ENCODE data around the gene SPOCK1.

The SPOCK1 gene

GRCh38 chr5:137432376-137432775, 66.8 kb downstream of the SPOCK1 start:
- Histone ChIP-seq H3K27ac (ENCODE audit: low read depth in 2 of 2, low read length in 2 of 2) (no peak overlapping the region), H3K27me3 (ENCODE audit: control insufficient read depth in 2 of 2, insufficient read depth in 2 of 2, low read length in 2 of 2) (no peaks in the 10 kb centered on the region), H3K36me3 (ENCODE audit: control insufficient read depth in 2 of 2, insufficient read depth in 2 of 2, low read length in 2 of 2) (no peaks in the 10 kb centered on the region), H3K9ac (ENCODE audit: low read depth in 1 of 2, low read length in 2 of 2) (no peak overlapping the region), H3K4me3 (ENCODE audit: low read length in 2 of 2) (no peak overlapping the region), H3K9me3 (ENCODE audit: control insufficient read depth in 2 of 2, low read length in 2 of 2) (no peaks in the 10 kb centered on the region), H3K4me1 (ENCODE audit: control insufficient read depth in 2 of 2, insufficient read depth in 2 of 2, low read length in 2 of 2) (no peaks in the 10 kb centered on the region)

DNA sequence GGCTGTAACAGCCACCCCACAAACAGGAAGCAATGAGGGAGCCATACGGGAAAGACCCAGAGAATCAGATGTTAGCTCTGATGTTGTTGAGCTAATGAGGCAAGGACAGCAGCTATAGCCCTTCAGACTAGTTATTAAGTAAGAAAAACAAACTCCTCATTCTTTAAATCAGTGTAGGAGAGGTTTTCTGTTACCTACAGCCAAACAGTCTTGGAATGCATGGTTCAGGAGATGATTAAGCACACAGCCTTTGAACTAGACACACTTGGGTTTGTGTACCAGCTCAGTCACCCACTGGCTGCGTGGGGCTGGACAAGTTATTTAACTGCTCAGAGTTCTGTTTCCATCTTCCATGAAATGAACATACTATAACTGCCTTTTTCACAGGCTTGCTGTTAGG, 68.1 kb downstream of the SPOCK1 start:
- no peak overlapping the region for H3K27ac ChIP-seq (ENCODE audit: low read depth in 2 of 2, low read length in 2 of 2)
- H3K4me1 ChIP-seq (ENCODE audit: control insufficient read depth in 2 of 2, insufficient read depth in 2 of 2, low read length in 2 of 2) = no peaks in the 10 kb centered on the region
- H3K36me3 ChIP-seq (ENCODE audit: control insufficient read depth in 2 of 2, insufficient read depth in 2 of 2, low read length in 2 of 2) = no peaks in the 10 kb centered on the region
- H3K9me3 ChIP-seq (ENCODE audit: control insufficient read depth in 2 of 2, low read length in 2 of 2) = no peaks in the 10 kb centered on the region
- no peak overlapping the region for H3K4me3 ChIP-seq (ENCODE audit: low read length in 2 of 2)
- no peak overlapping the region for H3K9ac ChIP-seq (ENCODE audit: low read depth in 1 of 2, low read length in 2 of 2)
- H3K27me3 ChIP-seq (ENCODE audit: control insufficient read depth in 2 of 2, insufficient read depth in 2 of 2, low read length in 2 of 2) = no peaks in the 10 kb centered on the region

- no peaks in the 10 kb centered on the region for H3K4me1 ChIP-seq (ENCODE audit: control insufficient read depth in 2 of 2, insufficient read depth in 2 of 2, low read length in 2 of 2)
- H3K9me3 ChIP-seq (ENCODE audit: control insufficient read depth in 2 of 2, low read length in 2 of 2) = no peaks in the 10 kb centered on the region
- no peaks in the 10 kb centered on the region for H3K27me3 ChIP-seq (ENCODE audit: control insufficient read depth in 2 of 2, insufficient read depth in 2 of 2, low read length in 2 of 2)
- no peak overlapping the region for H3K27ac ChIP-seq (ENCODE audit: low read depth in 2 of 2, low read length in 2 of 2)
- H3K4me3 ChIP-seq (ENCODE audit: low read length in 2 of 2) = no peak overlapping the region
- H3K36me3 ChIP-seq (ENCODE audit: control insufficient read depth in 2 of 2, insufficient read depth in 2 of 2, low read length in 2 of 2) = no peaks in the 10 kb centered on the region
- H3K9ac ChIP-seq (ENCODE audit: low read depth in 1 of 2, low read length in 2 of 2) = no peak overlapping the region
Measured at GRCh38 chr5:137415231-137415681, 83.9 kb downstream of the SPOCK1 start.

DNA sequence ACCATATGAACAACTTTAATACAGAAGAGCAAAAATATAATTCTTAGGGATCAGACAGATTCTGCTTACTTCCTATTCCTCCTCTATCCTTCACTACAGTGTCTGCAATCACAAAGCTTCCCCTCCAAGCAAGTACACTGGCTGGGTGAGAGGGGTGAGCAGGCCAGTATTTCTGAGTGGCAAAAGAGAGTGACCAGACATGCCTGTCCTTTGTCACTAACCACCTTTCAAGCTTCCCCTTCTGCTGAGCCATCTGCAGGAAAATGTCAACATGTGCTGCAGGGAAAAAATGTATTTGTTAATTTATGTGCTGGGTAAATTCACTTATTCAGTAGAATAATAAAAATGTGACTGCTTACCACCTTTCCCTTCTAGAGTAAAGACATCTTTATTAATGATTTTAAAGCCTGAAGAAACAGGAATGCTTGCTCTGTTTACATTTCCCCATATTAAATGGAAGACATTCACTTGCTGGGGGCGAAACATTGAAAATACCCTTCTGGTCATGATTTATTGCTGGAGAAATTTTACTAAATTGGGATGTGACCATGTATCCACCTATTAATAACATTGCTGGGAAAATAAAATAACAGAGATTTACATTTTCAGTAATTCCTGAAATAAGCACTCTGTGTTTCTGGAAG, 84.9 kb downstream of the SPOCK1 start:
- Histone ChIP-seq H3K27ac (ENCODE audit: low read depth in 2 of 2, low read length in 2 of 2) (no peak overlapping the region), H3K36me3 (ENCODE audit: control insufficient read depth in 2 of 2, insufficient read depth in 2 of 2, low read length in 2 of 2) (no peaks in the 10 kb centered on the region), H3K9ac (ENCODE audit: low read depth in 1 of 2, low read length in 2 of 2) (no peak overlapping the region)

GRCh38 chr5:137412136-137412535, 87.0 kb downstream of the SPOCK1 start:
- Histone ChIP-seq H3K36me3 (ENCODE audit: control insufficient read depth in 2 of 2, insufficient read depth in 2 of 2, low read length in 2 of 2) (no peaks in the 10 kb centered on the region), H3K4me3 (ENCODE audit: low read length in 2 of 2) (no peak overlapping the region), H3K9ac (ENCODE audit: low read depth in 1 of 2, low read length in 2 of 2) (no peak overlapping the region), H3K27me3 (ENCODE audit: control insufficient read depth in 2 of 2, insufficient read depth in 2 of 2, low read length in 2 of 2) (no peaks in the 10 kb centered on the region), H3K4me1 (ENCODE audit: control insufficient read depth in 2 of 2, insufficient read depth in 2 of 2, low read length in 2 of 2) (no peaks in the 10 kb centered on the region), H3K27ac (ENCODE audit: low read depth in 2 of 2, low read length in 2 of 2) (no peak overlapping the region), H3K9me3 (ENCODE audit: control insufficient read depth in 2 of 2, low read length in 2 of 2) (no peaks in the 10 kb centered on the region)

More for the DNA sequence above, 84.9 kb downstream of the SPOCK1 start:
- Histone ChIP-seq H3K27me3 (ENCODE audit: control insufficient read depth in 2 of 2, insufficient read depth in 2 of 2, low read length in 2 of 2) (no peaks in the 10 kb centered on the region), H3K4me1 (ENCODE audit: control insufficient read depth in 2 of 2, insufficient read depth in 2 of 2, low read length in 2 of 2) (no peaks in the 10 kb centered on the region), H3K9me3 (ENCODE audit: control insufficient read depth in 2 of 2, low read length in 2 of 2) (no peaks in the 10 kb centered on the region), H3K4me3 (ENCODE audit: low read length in 2 of 2) (no peak overlapping the region)

GRCh38 chr5:137410234-137411010, 88.7 kb downstream of the SPOCK1 start:
- Histone ChIP-seq H3K9me3 (ENCODE audit: control insufficient read depth in 2 of 2, low read length in 2 of 2) (no peaks in the 10 kb centered on the region), H3K27ac (ENCODE audit: low read depth in 2 of 2, low read length in 2 of 2) (no peak overlapping the region), H3K27me3 (ENCODE audit: control insufficient read depth in 2 of 2, insufficient read depth in 2 of 2, low read length in 2 of 2) (no peaks in the 10 kb centered on the region), H3K36me3 (ENCODE audit: control insufficient read depth in 2 of 2, insufficient read depth in 2 of 2, low read length in 2 of 2) (no peaks in the 10 kb centered on the region), H3K4me3 (ENCODE audit: low read length in 2 of 2) (no peak overlapping the region), H3K9ac (ENCODE audit: low read depth in 1 of 2, low read length in 2 of 2) (no peak overlapping the region), H3K4me1 (ENCODE audit: control insufficient read depth in 2 of 2, insufficient read depth in 2 of 2, low read length in 2 of 2) (no peaks in the 10 kb centered on the region)

GRCh38 chr5:137409736-137410135, 89.4 kb downstream of the SPOCK1 start:
- Histone ChIP-seq H3K9me3 (ENCODE audit: control insufficient read depth in 2 of 2, low read length in 2 of 2) (no peaks in the 10 kb centered on the region), H3K36me3 (ENCODE audit: control insufficient read depth in 2 of 2, insufficient read depth in 2 of 2, low read length in 2 of 2) (no peaks in the 10 kb centered on the region), H3K9ac (ENCODE audit: low read depth in 1 of 2, low read length in 2 of 2) (no peak overlapping the region), H3K27ac (ENCODE audit: low read depth in 2 of 2, low read length in 2 of 2) (no peak overlapping the region), H3K4me3 (ENCODE audit: low read length in 2 of 2) (no peak overlapping the region), H3K4me1 (ENCODE audit: control insufficient read depth in 2 of 2, insufficient read depth in 2 of 2, low read length in 2 of 2) (no peaks in the 10 kb centered on the region), H3K27me3 (ENCODE audit: control insufficient read depth in 2 of 2, insufficient read depth in 2 of 2, low read length in 2 of 2) (no peaks in the 10 kb centered on the region)

GRCh38 chr5:137407090-137407489, 92.0 kb downstream of the SPOCK1 start:
- no peak overlapping the region for H3K4me3 ChIP-seq (ENCODE audit: low read length in 2 of 2)
- no peaks in the 10 kb centered on the region for H3K9me3 ChIP-seq (ENCODE audit: control insufficient read depth in 2 of 2, low read length in 2 of 2)
- no peak overlapping the region for H3K27ac ChIP-seq (ENCODE audit: low read depth in 2 of 2, low read length in 2 of 2)
- H3K4me1 ChIP-seq (ENCODE audit: control insufficient read depth in 2 of 2, insufficient read depth in 2 of 2, low read length in 2 of 2) = no peaks in the 10 kb centered on the region
- no peaks in the 10 kb centered on the region for H3K27me3 ChIP-seq (ENCODE audit: control insufficient read depth in 2 of 2, insufficient read depth in 2 of 2, low read length in 2 of 2)
- H3K36me3 ChIP-seq (ENCODE audit: control insufficient read depth in 2 of 2, insufficient read depth in 2 of 2, low read length in 2 of 2) = no peaks in the 10 kb centered on the region
- no peak overlapping the region for H3K9ac ChIP-seq (ENCODE audit: low read depth in 1 of 2, low read length in 2 of 2)

DNA sequence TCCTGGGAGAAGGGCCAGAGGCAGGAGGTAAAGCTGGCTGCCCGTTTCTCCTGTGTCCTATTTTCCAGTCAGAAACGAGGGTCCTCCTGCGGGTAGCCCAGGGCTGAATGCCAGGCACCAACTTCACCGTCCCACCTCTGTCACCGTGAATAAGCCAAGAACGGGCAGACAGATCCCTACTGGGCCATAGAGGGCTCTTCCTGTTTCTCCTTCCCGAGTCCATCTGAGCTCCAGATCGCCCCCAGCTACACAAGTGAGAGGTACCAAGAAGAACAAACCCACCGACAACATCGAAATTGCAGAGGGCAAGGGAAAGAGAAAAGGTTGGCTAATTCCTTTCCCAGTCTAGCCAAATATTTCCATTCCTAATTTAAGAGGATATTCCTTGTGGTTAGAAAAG, 93.7 kb downstream of the SPOCK1 start:
- Histone ChIP-seq H3K4me1 (ENCODE audit: control insufficient read depth in 2 of 2, insufficient read depth in 2 of 2, low read length in 2 of 2) (no peaks in the 10 kb centered on the region), H3K9ac (ENCODE audit: low read depth in 1 of 2, low read length in 2 of 2) (no peak overlapping the region), H3K27ac (ENCODE audit: low read depth in 2 of 2, low read length in 2 of 2) (no peak overlapping the region), H3K9me3 (ENCODE audit: control insufficient read depth in 2 of 2, low read length in 2 of 2) (no peaks in the 10 kb centered on the region), H3K36me3 (ENCODE audit: control insufficient read depth in 2 of 2, insufficient read depth in 2 of 2, low read length in 2 of 2) (no peaks in the 10 kb centered on the region), H3K27me3 (ENCODE audit: control insufficient read depth in 2 of 2, insufficient read depth in 2 of 2, low read length in 2 of 2) (no peaks in the 10 kb centered on the region), H3K4me3 (ENCODE audit: low read length in 2 of 2) (no peak overlapping the region)

GRCh38 chr5:137403869-137404268, 95.3 kb downstream of the SPOCK1 start:
- Histone ChIP-seq H3K36me3 (ENCODE audit: control insufficient read depth in 2 of 2, insufficient read depth in 2 of 2, low read length in 2 of 2) (no peaks in the 10 kb centered on the region), H3K4me1 (ENCODE audit: control insufficient read depth in 2 of 2, insufficient read depth in 2 of 2, low read length in 2 of 2) (no peaks in the 10 kb centered on the region), H3K27me3 (ENCODE audit: control insufficient read depth in 2 of 2, insufficient read depth in 2 of 2, low read length in 2 of 2) (no peaks in the 10 kb centered on the region), H3K4me3 (ENCODE audit: low read length in 2 of 2) (no peak overlapping the region), H3K9ac (ENCODE audit: low read depth in 1 of 2, low read length in 2 of 2) (no peak overlapping the region), H3K9me3 (ENCODE audit: control insufficient read depth in 2 of 2, low read length in 2 of 2) (no peaks in the 10 kb centered on the region), H3K27ac (ENCODE audit: low read depth in 2 of 2, low read length in 2 of 2) (no peak overlapping the region)

Data from mucosa of rectum (tissue), 2 donors.